GM12872 (cell line): Measurements from ENCODE around the gene HACE1.

Source experiments
- CTCF ChIP-seq: IDR thresholded peaks from 3 replicates; pipeline ENCODE4 v1.5.1; 2011; ENCODE audit warnings: low read depth, mild to moderate bottlenecking, low read length, moderate library complexity; ENCODE audit not compliant: insufficient read depth

Gene HACE1

GRCh38 chr6:104809116-104809515 is 50.6 kb downstream of the HACE1 start:
- TF ChIP-seq CTCF: no peak

GRCh38 chr6:104799134-104799657 is 60.5 kb downstream of the HACE1 start:
- no peak for TF ChIP-seq CTCF

GRCh38 chr6:104796031-104796785 is 63.5 kb downstream of the HACE1 start:
- TF ChIP-seq CTCF: no peak

- no peak for TF ChIP-seq CTCF
These were observed 64.4 kb downstream of the HACE1 start for GRCh38 chr6:104795363-104795762.

- peak; percentile 45; the same call in 2 of the 3 replicates for TF ChIP-seq CTCF
These were observed 69.9 kb downstream of the HACE1 start for GRCh38 chr6:104789770-104790190.

- TF ChIP-seq CTCF: no peak
These were observed 71.3 kb downstream of the HACE1 start for GRCh38 chr6:104788400-104788799.

GRCh38 chr6:104787305-104787704 is 72.4 kb downstream of the HACE1 start:
- no peak for TF ChIP-seq CTCF
